Prostate gland (tissue), 2 donors: ENCODE measurements around the gene EFCAB13. TPM values are rescaled to one million over a fixed set of nuclear protein-coding genes. Genes with fewer than 3 reads are reported as not detected.

Experiments used
- DNase-seq: peaks from one replicate; pipeline ENCODE4 v3.0.0-alpha.2; 2019; ENCODE audit warnings: low spot score
- H3K27ac ChIP-seq, 2 donors: fragments of 200-600 bp; sonication (generic); 2 replicates each; pipeline ENCODE4 v1.5.1; 2017 to 2019
- H3K27me3 ChIP-seq: fragments of 200-600 bp; sonication (generic); replicated peaks from 2 replicates; pipeline ENCODE4 v1.5.1; 2019; ENCODE audit not compliant: insufficient read depth
- H3K36me3 ChIP-seq, 2 donors: fragments of 200-600 bp; sonication (generic); 1 replicate in 1 of 2; 2 replicates in 1 of 2; pipeline versions ENCODE4 v1.5.1 to v1.8.1; 2017 to 2019
- H3K4me1 ChIP-seq: fragments of 200-600 bp; sonication (generic); replicated peaks from 2 replicates; pipeline ENCODE4 v1.5.1; 2019
- H3K4me3 ChIP-seq, 2 donors: fragments of 200-600 bp; sonication (generic); 2 replicates each; pipeline ENCODE4 v1.5.1; 2017 to 2019
- H3K9me3 ChIP-seq: fragments of 200-600 bp; sonication (generic); 2 replicates; pipeline ENCODE4 v1.5.1; 2017
- CTCF ChIP-seq, 4 experiments: fragments of 200-600 bp in 2 of 4; fragments of 450-650 bp in 2 of 4; sonication (generic) in 2 of 4; IDR thresholded peaks; 1 replicate in 3 of 4; 2 replicates in 1 of 4; pipeline ENCODE4 v1.5.1; 2016 to 2019; ENCODE audit warnings: antibody characterized with exemption in 4 of 4, mild to moderate bottlenecking in 2 of 4, moderate library complexity in 2 of 4
- POLR2A ChIP-seq: fragments of 450-650 bp; IDR thresholded peaks from one replicate; pipeline ENCODE4 v1.6.1; 2016; ENCODE audit warnings: antibody characterized with exemption, mild to moderate bottlenecking
- POLR2AphosphoS5 ChIP-seq: sonication (generic); formaldehyde crosslinking; IDR thresholded peaks from one replicate; pipeline ENCODE4 v1.6.1; 2017; ENCODE audit warnings: antibody characterized with exemption
- WGBS: methylation state at CpG from one replicate; pipeline ENCODE4 v1.1.5; 2018; 5-methylcytosine and 5-hydroxymethylcytosine counted together
- intact Hi-C: fragments of 100-400 bp; cut with DNase I; formaldehyde crosslinking; loops from one replicate; pipeline ENCODE4 v1.14.2; 2022
- total RNA-seq, 2 donors: library from RNA; depleted of rRNA; stranded (reverse); fragments of >200 nt; gene quantifications; one replicate each; pipeline ENCODE4 v1.1.0, GENCODE V29; 2016

Gene EFCAB13
- total RNA-seq, 2 donors from 2014 or later, result 4.5 to 8.9 TPM

GRCh38 chr17:47325176-47325575, 1.4 kb downstream of the EFCAB13 start:
- TF ChIP-seq POLR2AphosphoS5 (no peak), POLR2A (no peak), CTCF (IDR thresholded peaks at IDR 0.05) (no peak)
- WGBS, result 100% methylated on average over 1 of the region's 1 CpG

GRCh38 chr17:47330548-47330947, 6.8 kb downstream of the EFCAB13 start:
- no peaks in the 10 kb centered on the region for H3K9me3 ChIP-seq
- no peaks in the 10 kb centered on the region for H3K27me3 ChIP-seq
- no peak for DNase-seq
- H3K4me3 ChIP-seq, result no peak overlapping the region
- intact Hi-C loops, result no loop called here
- no peaks in the 10 kb centered on the region for H3K4me1 ChIP-seq
- TF ChIP-seq POLR2AphosphoS5 (no peak), POLR2A (no peak), CTCF (IDR thresholded peaks at IDR 0.05) (no peak)
- WGBS, result 100% methylated on average over 2 of the region's 2 CpGs
- no peaks in the 10 kb centered on the region for H3K36me3 ChIP-seq
- H3K27ac ChIP-seq, result no peak overlapping the region

More at GRCh38 chr17:47325176-47325575, 1.4 kb downstream of the EFCAB13 start:
- Histone ChIP-seq H3K9me3 (no peaks in the 10 kb centered on the region), H3K4me1 (no peaks in the 10 kb centered on the region), H3K36me3 (no peaks in the 10 kb centered on the region), H3K27ac (no peak overlapping the region), H3K4me3 (no peak overlapping the region), H3K27me3 (no peaks in the 10 kb centered on the region)
- intact Hi-C loops, result loop anchor here (5.0 kb wide), 1 partner anchor 292 kb away; no protein-coding TSS in a partner anchor
- no peak for DNase-seq

- Histone ChIP-seq H3K4me3 (no peak overlapping the region), H3K9me3 (no peaks in the 10 kb centered on the region), H3K4me1 (no peaks in the 10 kb centered on the region), H3K27ac (no peak overlapping the region), H3K36me3 (no peaks in the 10 kb centered on the region), H3K27me3 (no peaks in the 10 kb centered on the region)
- DNase-seq, result no peak
- intact Hi-C loops, result no loop called here
- TF ChIP-seq CTCF (IDR thresholded peaks at IDR 0.05), result no peak
- no peak for TF ChIP-seq POLR2A
- no peak for TF ChIP-seq POLR2AphosphoS5
Observed at GRCh38 chr17:47332287-47332686, 8.5 kb downstream of the EFCAB13 start.

GRCh38 chr17:47335101-47335936, 11.6 kb downstream of the EFCAB13 start:
- no peak overlapping the region for H3K27ac ChIP-seq
- H3K27me3 ChIP-seq, result no peaks in the 10 kb centered on the region
- DNase-seq, result no peak
- intact Hi-C loops, result no loop called here
- no peaks in the 10 kb centered on the region for H3K9me3 ChIP-seq
- no peaks in the 10 kb centered on the region for H3K36me3 ChIP-seq
- H3K4me3 ChIP-seq, result no peak overlapping the region
- 88% methylated on average over 4 of the region's 4 CpGs for WGBS
- TF ChIP-seq POLR2AphosphoS5 (no peak), POLR2A (no peak)
- no peaks in the 10 kb centered on the region for H3K4me1 ChIP-seq

- no peak for DNase-seq
- TF ChIP-seq POLR2AphosphoS5 (no peak), POLR2A (no peak), CTCF (IDR thresholded peaks at IDR 0.05) (no peak)
- no peaks in the 10 kb centered on the region for H3K36me3 ChIP-seq
- intact Hi-C loops, result no loop called here
- no peak overlapping the region for H3K4me3 ChIP-seq
- H3K27me3 ChIP-seq, result no peaks in the 10 kb centered on the region
- no peaks in the 10 kb centered on the region for H3K4me1 ChIP-seq
- WGBS, result 97% methylated on average over 3 of the region's 3 CpGs
- H3K9me3 ChIP-seq, result no peaks in the 10 kb centered on the region
- no peak overlapping the region for H3K27ac ChIP-seq
Observed at GRCh38 chr17:47338026-47338425, 14.3 kb downstream of the EFCAB13 start.
